Measurements from ENCODE around the gene CYP3A5. TPM values are rescaled to one million over a fixed set of nuclear protein-coding genes. Genes with fewer than 3 reads are reported as not detected.
"Not testable (repeated sequence)": the region's sequence is repeated elsewhere in the genome, so short reads cannot be mapped to it uniquely, and the experiment has no call there.

The CYP3A5 gene
- total RNA-seq, 1 experiment from 2014 or later, result not detected

- Histone ChIP-seq H4K20me1 (ENCODE audit: control insufficient read depth, insufficient read depth, insufficient read length) (no peaks in the 10 kb centered on the region), H3K9me3 (ENCODE audit: control insufficient read depth, low read depth, low read length) (no peaks in the 10 kb centered on the region), H3K23ac (ENCODE audit: insufficient read length, low read depth, low read length) (no peak overlapping the region), H3K18ac (ENCODE audit: insufficient read length, low read depth, low read length) (no peak overlapping the region), H2BK20ac (ENCODE audit: low read depth, low read length, poor library complexity, severe bottlenecking) (no peak overlapping the region), H2BK15ac (ENCODE audit: low read depth, low read length) (no peak overlapping the region), H3T11ph (ENCODE audit: low read length) (no peak overlapping the region), H3K23me2 (ENCODE audit: insufficient read length, low read depth, low read length, poor library complexity, severe bottlenecking) (no peaks in the 10 kb centered on the region), H4K5ac (ENCODE audit: insufficient read length, low read depth, low read length) (no peak overlapping the region), H4K8ac (replicated peaks; ENCODE audit: insufficient read length, low read depth, low read length) (no peak overlapping the region), H3K27ac (ENCODE audit: insufficient read length, low read depth, low read length) (no peak overlapping the region), H3K79me1 (ENCODE audit: insufficient read depth, low read depth, low read length, poor library complexity, severe bottlenecking) (no peaks in the 10 kb centered on the region), H3K4ac (ENCODE audit: low read depth, low read length) (no peak overlapping the region), H3K4me2 (ENCODE audit: insufficient read depth, insufficient read length, low read length) (no peak overlapping the region), H3K14ac (ENCODE audit: insufficient read depth, low read length) (no peak overlapping the region), H3K56ac (ENCODE audit: insufficient read length, low read depth, low read length) (no peak overlapping the region), H3K27me3 (ENCODE audit: insufficient read depth, low read length) (no peaks in the 10 kb centered on the region), H2AFZ (ENCODE audit: low read length) (no peak overlapping the region), H3K4me1 (ENCODE audit: insufficient read depth, low read length) (no peaks in the 10 kb centered on the region), H4K91ac (ENCODE audit: insufficient read length, low read depth, low read length) (no peak overlapping the region), H2BK120ac (ENCODE audit: low read depth, low read length, poor library complexity, severe bottlenecking) (no peak overlapping the region), H3K79me2 (ENCODE audit: insufficient read depth, low read length) (no peaks in the 10 kb centered on the region), H3K9ac (ENCODE audit: extremely low read depth, insufficient read length, low read length) (no peak overlapping the region), H2AK5ac (ENCODE audit: insufficient read length, low read length) (no peak overlapping the region), H2BK12ac (ENCODE audit: insufficient read length, low read depth, low read length) (no peak overlapping the region), H2BK5ac (ENCODE audit: insufficient read length, low read length) (no peak overlapping the region)
- no CpG with 5 or more reads among the region's 3 CpGs for WGBS (ENCODE audit: extremely low coverage, insufficient read length, low lambda C conversion rate)
- H3K27me3 Mint-ChIP-seq (ENCODE audit: low read depth), result no peaks in the 10 kb centered on the region
- H3K36me3 Mint-ChIP-seq (ENCODE audit: insufficient read depth in 1 of 3, low read depth in 3 of 3), result peaks cover 4 to 6% (median 5%) of the 10 kb centered on the region in 3 experiments; a peak in 6 of 7 replicates
- TF ChIP-seq CTCF (conservative IDR thresholded peaks at IDR 0.05), result no peak
- no peak overlapping the region for H3K27ac Mint-ChIP-seq
- no peaks in the 10 kb centered on the region for H3K4me1 Mint-ChIP-seq
- DNase-seq, result no peak
- H3K4me3 Mint-ChIP-seq, result no peak overlapping the region
- H3K9me3 Mint-ChIP-seq, result peaks cover 12% of the 10 kb centered on the region in 2 experiments; a peak in 4 of 5 replicates
Observed at GRCh38 chr7:99653754-99654153, 26.0 kb downstream of the CYP3A5 start.

GRCh38 chr7:99653269-99653668, 26.5 kb downstream of the CYP3A5 start:
- not testable (repeated sequence) for H4K91ac ChIP-seq (ENCODE audit: insufficient read length, low read depth, low read length); H3K4me1 ChIP-seq (ENCODE audit: insufficient read depth, low read length); H2BK120ac ChIP-seq (ENCODE audit: low read depth, low read length, poor library complexity, severe bottlenecking); DNase-seq; H3K27me3 Mint-ChIP-seq (ENCODE audit: low read depth); H3K36me3 Mint-ChIP-seq (ENCODE audit: insufficient read depth in 1 of 3, low read depth in 3 of 3); H3K9me3 ChIP-seq (ENCODE audit: control insufficient read depth, low read depth, low read length); H2BK12ac ChIP-seq (ENCODE audit: insufficient read length, low read depth, low read length); H3T11ph ChIP-seq (ENCODE audit: low read length); H3K27ac ChIP-seq (ENCODE audit: insufficient read length, low read depth, low read length); H3K79me1 ChIP-seq (ENCODE audit: insufficient read depth, low read depth, low read length, poor library complexity, severe bottlenecking); H2BK5ac ChIP-seq (ENCODE audit: insufficient read length, low read length); H3K4me1 Mint-ChIP-seq; H3K9ac ChIP-seq (ENCODE audit: extremely low read depth, insufficient read length, low read length); H3K4me2 ChIP-seq (ENCODE audit: insufficient read depth, insufficient read length, low read length); H3K23me2 ChIP-seq (ENCODE audit: insufficient read length, low read depth, low read length, poor library complexity, severe bottlenecking); H3K18ac ChIP-seq (ENCODE audit: insufficient read length, low read depth, low read length); H3K4ac ChIP-seq (ENCODE audit: low read depth, low read length); H4K20me1 ChIP-seq (ENCODE audit: control insufficient read depth, insufficient read depth, insufficient read length); H2AK5ac ChIP-seq (ENCODE audit: insufficient read length, low read length); H4K8ac ChIP-seq (replicated peaks; ENCODE audit: insufficient read length, low read depth, low read length); H2AFZ ChIP-seq (ENCODE audit: low read length); H2BK15ac ChIP-seq (ENCODE audit: low read depth, low read length); H3K4me3 Mint-ChIP-seq; H3K27me3 ChIP-seq (ENCODE audit: insufficient read depth, low read length); H4K5ac ChIP-seq (ENCODE audit: insufficient read length, low read depth, low read length); H3K23ac ChIP-seq (ENCODE audit: insufficient read length, low read depth, low read length); H3K14ac ChIP-seq (ENCODE audit: insufficient read depth, low read length); H3K79me2 ChIP-seq (ENCODE audit: insufficient read depth, low read length); H3K27ac Mint-ChIP-seq; H2BK20ac ChIP-seq (ENCODE audit: low read depth, low read length, poor library complexity, severe bottlenecking); H3K56ac ChIP-seq (ENCODE audit: insufficient read length, low read depth, low read length)
- no CpG with 5 or more reads among the region's 4 CpGs for WGBS (ENCODE audit: extremely low coverage, insufficient read length, low lambda C conversion rate)
- H3K9me3 Mint-ChIP-seq, result peaks cover 10 to 11% of the 10 kb centered on the region in 2 experiments; a peak in 4 of 5 replicates
